Measurements from ENCODE around the gene WDR70.
"Not testable (repeated sequence)": the region's sequence is repeated elsewhere in the genome, so short reads cannot be mapped to it uniquely, and the experiment has no call there.

The WDR70 gene

DNA sequence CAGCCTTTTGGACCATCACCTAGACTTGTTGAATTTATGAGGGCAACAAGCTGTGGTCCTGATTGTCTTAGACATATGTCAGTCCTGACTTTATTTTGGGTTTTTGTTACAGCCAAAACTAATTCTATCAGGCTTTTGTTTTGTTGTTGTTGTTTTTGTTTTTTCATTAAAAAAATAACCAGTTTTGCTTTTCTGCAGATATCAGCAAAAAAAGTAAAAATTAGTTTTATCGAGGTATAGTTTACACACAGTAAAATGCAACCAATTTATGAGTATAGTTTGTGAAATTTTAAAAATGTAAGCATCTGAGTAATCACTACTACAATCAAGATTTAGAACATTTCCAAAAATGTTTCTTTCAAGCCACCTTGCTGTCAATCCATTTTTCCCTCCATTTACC is 48.9 kb downstream of the WDR70 start:
- in situ Hi-C loops (cut with HindIII; ENCODE audit: low sequenced_read_pairs), result no loop called here
- TF ChIP-seq, protein P1, sequence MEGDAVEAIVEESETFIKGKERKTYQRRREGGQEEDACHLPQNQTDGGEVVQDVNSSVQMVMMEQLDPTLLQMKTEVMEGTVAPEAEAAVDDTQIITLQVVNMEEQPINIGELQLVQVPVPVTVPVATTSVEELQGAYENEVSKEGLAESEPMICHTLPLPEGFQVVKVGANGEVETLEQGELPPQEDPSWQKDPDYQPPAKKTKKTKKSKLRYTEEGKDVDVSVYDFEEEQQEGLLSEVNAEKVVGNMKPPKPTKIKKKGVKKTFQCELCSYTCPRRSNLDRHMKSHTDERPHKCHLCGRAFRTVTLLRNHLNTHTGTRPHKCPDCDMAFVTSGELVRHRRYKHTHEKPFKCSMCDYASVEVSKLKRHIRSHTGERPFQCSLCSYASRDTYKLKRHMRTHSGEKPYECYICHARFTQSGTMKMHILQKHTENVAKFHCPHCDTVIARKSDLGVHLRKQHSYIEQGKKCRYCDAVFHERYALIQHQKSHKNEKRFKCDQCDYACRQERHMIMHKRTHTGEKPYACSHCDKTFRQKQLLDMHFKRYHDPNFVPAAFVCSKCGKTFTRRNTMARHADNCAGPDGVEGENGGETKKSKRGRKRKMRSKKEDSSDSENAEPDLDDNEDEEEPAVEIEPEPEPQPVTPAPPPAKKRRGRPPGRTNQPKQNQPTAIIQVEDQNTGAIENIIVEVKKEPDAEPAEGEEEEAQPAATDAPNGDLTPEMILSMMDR (IDR thresholded peaks at IDR 0.05; ENCODE audit: low read depth, low read length, missing control alignments), result no peak
- no peak overlapping the region for H3K4me3 ChIP-seq (ENCODE audit: low read depth, low read length)
- no peak for DNase-seq (ENCODE audit: low read depth)

DNA sequence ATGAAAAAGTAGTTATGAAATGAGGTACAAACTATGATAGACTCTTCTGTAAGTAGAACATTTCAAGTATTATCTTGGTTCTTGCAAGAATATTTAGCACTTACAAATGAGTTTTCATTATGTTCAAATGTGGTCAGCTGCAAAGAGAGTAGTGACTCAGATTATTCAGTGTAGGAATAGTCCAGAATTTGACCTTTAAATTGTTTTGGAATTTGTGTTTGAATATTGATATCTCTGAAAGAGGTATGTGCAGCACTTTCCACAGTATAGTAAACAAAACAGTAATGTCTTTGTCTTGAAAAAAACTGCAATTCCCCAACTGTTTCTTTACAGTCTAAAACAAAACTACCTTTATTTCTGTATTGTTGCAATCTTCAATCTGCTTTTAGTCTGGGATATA is 56.1 kb downstream of the WDR70 start:
- TF ChIP-seq, protein P1 (IDR thresholded peaks at IDR 0.05; ENCODE audit: low read depth, low read length, missing control alignments), result no peak
- in situ Hi-C loops (cut with HindIII; ENCODE audit: low sequenced_read_pairs), result no loop called here
- DNase-seq (ENCODE audit: low read depth), result peak; percentile 18
- H3K4me3 ChIP-seq (ENCODE audit: low read depth, low read length), result no peak overlapping the region

DNA sequence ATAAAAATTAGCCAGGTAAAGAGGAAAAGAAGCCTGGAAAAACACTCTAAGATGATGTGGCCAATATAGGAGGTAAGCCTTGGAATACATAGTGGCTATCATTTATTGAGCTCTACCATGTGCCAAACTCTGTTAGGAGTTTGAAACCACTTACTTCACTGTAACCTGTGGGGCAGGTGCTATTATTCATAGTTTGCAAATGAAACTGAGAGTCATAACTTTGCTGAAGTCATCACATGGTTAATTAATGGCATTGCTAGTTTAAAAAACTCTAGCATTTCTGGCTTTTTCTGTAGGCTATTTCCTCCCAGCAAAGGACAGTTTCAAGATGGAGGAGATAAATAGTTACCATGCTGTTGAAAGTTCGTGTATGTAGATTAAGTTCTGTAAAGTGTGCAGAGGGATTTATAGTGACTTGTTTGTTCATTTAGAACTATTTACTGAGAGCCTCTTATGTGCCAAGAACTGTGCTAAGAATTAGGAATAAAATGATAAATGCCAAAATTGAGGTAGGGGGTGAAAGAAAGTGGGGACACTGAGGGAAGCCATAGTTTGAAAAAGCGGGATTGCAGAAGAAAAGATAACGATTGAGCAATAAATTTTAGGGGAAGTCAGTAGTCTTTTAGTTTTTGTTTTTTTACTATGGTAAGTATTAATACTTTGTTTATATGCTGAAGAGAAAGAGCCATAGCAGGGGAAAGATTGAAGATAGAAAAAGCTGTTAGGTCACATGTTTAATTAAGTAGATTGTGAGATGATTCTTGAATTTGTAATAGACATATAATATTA is 57.2 kb downstream of the WDR70 start:
- in situ Hi-C loops (cut with HindIII; ENCODE audit: low sequenced_read_pairs), result no loop called here
- DNase-seq (ENCODE audit: low read depth), result no peak
- TF ChIP-seq, protein P1 (IDR thresholded peaks at IDR 0.05; ENCODE audit: low read depth, low read length, missing control alignments), result no peak

DNA sequence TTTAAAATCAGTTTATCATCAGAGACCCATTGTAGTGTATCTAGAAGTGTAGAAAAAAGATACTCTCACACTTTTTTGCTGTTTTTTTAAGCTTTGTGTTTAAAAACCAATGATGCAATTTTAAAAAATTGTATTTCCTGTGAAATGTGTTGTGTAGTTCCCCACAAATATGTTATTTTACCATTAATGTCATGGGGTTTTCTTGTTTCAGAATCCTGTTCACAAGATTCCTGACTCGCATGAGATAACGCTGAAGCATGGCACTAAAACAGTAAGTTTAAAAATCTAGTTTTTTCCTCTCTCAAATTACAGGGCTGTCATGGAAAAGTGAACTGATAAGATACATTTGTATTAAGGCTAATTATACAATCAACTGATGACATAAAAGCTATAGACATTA is 58.6 kb downstream of the WDR70 start:
- TF ChIP-seq, protein P1 (IDR thresholded peaks at IDR 0.05; ENCODE audit: low read depth, low read length, missing control alignments), result no peak
- in situ Hi-C loops (cut with HindIII; ENCODE audit: low sequenced_read_pairs), result no loop called here
- DNase-seq (ENCODE audit: low read depth), result no peak
- no peak overlapping the region for H3K4me3 ChIP-seq (ENCODE audit: low read depth, low read length)

More for the DNA sequence above, 57.2 kb downstream of the WDR70 start:
- no peak overlapping the region for H3K4me3 ChIP-seq (ENCODE audit: low read depth, low read length)

DNA sequence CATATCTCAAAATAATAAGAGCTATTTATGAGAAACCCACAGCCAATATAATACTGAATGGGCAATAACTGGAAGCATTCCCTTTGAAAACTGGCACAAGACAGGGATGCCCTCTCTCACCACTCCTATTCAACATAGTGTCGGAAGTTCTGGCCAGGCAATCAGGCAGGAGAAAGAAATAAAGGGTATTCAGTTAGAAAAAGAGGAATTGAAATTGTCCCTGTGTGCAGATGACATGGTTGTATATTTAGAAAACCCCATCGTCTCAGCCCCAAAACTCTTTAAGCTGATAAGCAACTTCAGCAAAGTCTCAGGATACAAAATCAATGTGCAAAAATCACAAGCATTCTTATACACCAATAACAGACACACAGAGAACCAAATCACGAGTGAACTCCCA is 66.7 kb downstream of the WDR70 start:
- H3K4me3 ChIP-seq (ENCODE audit: low read depth, low read length); DNase-seq (ENCODE audit: low read depth); in situ Hi-C loops (cut with HindIII; ENCODE audit: low sequenced_read_pairs): not testable (repeated sequence)

DNA sequence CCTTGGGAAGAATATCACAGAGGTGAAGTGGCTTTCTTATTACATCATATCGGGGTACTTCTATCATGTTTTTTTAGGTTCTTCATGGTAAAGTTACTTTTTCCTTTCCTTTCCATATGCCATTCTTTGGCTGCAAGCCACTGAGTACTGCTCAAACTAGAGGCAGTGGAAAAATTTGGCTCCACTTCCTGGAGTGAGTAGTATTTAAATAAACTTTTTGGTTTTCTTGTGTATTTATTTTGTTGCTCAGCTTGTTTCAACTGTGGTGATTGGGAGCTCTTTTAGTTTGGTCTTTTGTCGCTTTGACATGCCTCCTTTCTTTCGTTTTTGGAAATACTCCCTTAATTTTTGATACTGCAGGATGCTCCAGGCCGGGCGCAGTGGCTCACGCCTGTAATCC is 69.8 kb downstream of the WDR70 start:
- peak; percentile 13 for DNase-seq (ENCODE audit: low read depth)
- TF ChIP-seq, protein P1 (IDR thresholded peaks at IDR 0.05; ENCODE audit: low read depth, low read length, missing control alignments), result no peak
- H3K4me3 ChIP-seq (ENCODE audit: low read depth, low read length), result no peak overlapping the region
- in situ Hi-C loops (cut with HindIII; ENCODE audit: low sequenced_read_pairs), result no loop called here

DNA sequence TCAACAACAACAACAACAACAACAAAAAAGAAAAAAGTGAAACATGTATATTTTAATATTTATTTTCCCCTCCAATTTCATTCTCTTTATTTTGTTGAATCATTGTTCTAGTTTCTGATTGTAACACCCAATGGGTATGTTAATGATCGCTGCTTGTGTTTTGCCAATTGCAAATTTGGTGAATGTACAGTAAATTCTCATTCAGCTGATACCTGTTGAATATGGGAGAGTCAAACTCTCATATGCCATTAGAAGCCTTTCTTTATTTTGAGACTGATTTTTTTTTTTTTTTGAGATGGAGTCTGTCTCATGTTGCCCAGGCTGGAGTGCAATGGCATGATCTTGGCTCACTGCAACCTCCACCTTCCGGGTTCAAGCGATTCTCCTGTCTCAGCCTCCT is 72.9 kb downstream of the WDR70 start:
- H3K4me3 ChIP-seq (ENCODE audit: low read depth, low read length); DNase-seq (ENCODE audit: low read depth); in situ Hi-C loops (cut with HindIII; ENCODE audit: low sequenced_read_pairs): not testable (repeated sequence)

DNA sequence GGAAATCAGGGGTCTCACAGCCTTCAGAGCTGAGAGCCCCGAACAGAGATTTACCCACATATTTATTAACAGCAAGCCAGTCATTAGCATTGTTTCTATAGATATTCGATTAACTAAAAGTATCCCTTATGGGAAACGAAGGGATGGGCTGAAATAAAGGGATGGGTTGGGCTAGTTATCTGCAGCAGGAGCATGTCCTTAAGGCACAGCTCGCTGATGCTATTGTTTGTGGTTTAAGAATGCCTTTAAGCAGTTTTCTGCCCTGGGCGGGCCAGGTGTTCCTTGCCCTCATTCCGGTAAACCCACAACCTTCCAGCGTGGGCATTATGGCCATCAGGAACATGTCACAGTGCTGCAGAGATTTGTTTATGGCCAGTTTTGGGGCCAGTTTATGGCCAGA is 74.1 kb downstream of the WDR70 start:
- H3K4me3 ChIP-seq (ENCODE audit: low read depth, low read length); DNase-seq (ENCODE audit: low read depth); in situ Hi-C loops (cut with HindIII; ENCODE audit: low sequenced_read_pairs): not testable (repeated sequence)

DNA sequence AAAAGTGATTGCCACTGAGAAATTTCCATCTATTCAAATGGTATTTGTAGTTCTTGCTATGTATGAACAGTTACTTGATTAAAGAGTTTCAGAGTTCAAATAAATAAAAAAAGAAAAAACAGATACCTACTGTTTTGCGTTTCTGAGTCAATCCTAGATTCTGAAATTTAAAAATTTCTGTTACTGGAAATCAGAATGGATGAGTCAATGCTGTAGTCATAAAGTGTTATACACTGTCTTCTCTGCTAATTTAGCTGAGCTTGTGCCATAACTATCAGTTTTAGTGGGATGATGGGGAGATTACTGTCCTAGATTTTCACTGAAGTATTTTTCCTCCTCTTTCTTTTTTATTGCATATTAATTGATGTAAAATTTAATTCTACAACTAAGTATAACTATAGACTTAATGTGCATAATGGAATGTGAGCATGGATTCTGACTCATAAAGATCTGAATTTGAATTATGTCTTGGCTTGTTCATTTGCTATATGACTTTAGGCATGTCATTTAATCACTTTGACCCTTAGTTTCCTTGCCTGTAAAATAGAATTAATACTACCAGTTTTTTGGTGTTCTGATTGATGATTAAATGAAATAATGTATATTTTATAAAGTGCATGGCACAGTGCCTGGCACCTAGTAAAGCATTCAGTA is 75.4 kb downstream of the WDR70 start:
- in situ Hi-C loops (cut with HindIII; ENCODE audit: low sequenced_read_pairs); H3K4me3 ChIP-seq (ENCODE audit: low read depth, low read length); DNase-seq (ENCODE audit: low read depth): not testable (repeated sequence)

DNA sequence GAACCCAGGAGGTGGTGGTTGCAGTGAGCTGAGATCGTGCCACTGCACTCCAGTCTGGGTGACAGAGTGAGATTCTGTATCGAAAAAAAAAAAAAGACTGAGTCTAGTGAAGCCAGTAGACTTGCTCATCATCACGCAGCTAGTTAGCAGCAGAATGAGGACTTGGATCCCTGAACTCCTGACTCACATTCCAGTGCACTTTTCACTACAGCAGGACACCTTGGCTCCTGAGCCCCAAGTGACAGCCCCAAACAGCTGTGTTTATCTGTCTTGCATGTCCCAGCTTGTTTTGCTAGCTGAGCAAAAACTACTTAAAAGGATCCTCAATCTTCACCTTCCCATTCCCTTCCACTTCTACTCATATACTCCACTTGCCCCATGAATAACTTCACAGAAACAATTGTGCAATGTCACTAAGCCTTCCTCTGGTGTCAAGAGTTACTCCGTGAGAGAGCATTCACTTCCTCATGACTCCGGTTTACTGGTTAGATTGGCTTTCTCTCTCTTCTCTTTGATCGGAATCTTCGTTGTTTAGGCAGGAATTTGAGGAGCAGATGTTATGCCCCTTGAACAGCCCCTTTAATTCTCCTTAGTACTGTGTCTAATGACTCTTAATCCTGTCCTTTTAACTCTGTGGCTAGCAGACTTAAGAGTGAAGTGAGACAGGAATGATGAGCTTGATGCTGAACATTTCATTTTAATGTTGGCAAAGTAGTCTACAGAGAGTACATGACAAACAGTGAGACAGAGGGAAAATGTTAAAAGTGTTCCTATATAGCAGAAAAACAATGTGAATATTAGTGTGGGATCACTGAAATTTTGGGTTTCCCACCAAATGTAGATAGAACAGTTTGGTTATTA is 84.3 kb downstream of the WDR70 start:
- DNase-seq (ENCODE audit: low read depth); in situ Hi-C loops (cut with HindIII; ENCODE audit: low sequenced_read_pairs); H3K4me3 ChIP-seq (ENCODE audit: low read depth, low read length): not testable (repeated sequence)

DNA sequence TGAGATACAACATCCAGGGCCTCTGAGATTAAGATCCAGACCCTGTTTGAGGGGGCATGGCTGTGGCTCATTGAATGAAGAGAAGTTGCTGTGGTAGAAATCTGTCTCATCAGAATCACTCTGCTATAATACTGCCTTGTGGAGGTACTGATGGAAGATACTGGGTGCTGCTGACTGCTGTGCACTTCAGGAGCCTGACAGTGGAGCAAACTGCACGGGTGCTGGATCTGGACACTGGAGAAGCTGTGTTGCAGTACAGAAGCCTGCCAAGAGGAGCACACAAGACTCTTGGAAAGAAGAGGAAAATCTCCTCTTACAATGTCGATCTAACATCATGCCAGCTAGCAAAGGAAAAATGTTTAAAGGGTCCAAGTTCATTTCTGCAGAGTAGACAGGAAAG is 85.5 kb downstream of the WDR70 start:
- DNase-seq (ENCODE audit: low read depth); in situ Hi-C loops (cut with HindIII; ENCODE audit: low sequenced_read_pairs); H3K4me3 ChIP-seq (ENCODE audit: low read depth, low read length): not testable (repeated sequence)
